HCT116 (cell line): ENCODE results near the gene PIBF1. TPM values are rescaled to one million over a fixed set of nuclear protein-coding genes. Genes with fewer than 3 reads are reported as not detected.
"Not testable (repeated sequence)": the region's sequence is repeated elsewhere in the genome, so short reads cannot be mapped to it uniquely, and the experiment has no call there.

Experiments
- ATAC-seq: fragments of 200-7000 bp; cut with Tn5 transposase; 2 replicates; pipeline ENCODE4 v1.9.1; 2020; ENCODE audit warnings: mild to moderate bottlenecking, moderate library complexity
- BruUV-seq: library from RNA; stranded (reverse); fragments of 400-500 nt; replicated peaks from 2 replicates; lab custom pipeline; 2021; lab: Mats Ljungman, UMichigan
- CTCF ChIA-PET: fragments of 300-600 bp; sonication (Branson Sonifier 250); formaldehyde crosslinking; loops from one replicate; lab custom pipeline; 2021; ENCODE audit warnings: antibody characterized with exemption; lab: Charles Lee
- POLR2A ChIA-PET: fragments of 300-600, 350-600 bp; sonication (Branson Sonifier 250); formaldehyde crosslinking; loops from one replicate; lab custom pipeline; 2021; ENCODE audit warnings: antibody characterized with exemption; lab: Charles Lee
- RAD21 ChIA-PET, 2 experiments: fragments of 300-600 bp; sonication (Branson Sonifier 250); formaldehyde crosslinking; loops; one replicate each; lab custom pipeline; 2023; ENCODE audit warnings: low total read pairs in 2 of 2; ENCODE audit not compliant: uncharacterized antibody in 2 of 2, unreplicated experiment in 2 of 2, low non-redundant PET in 1 of 2; lab: Charles Lee
- DNase-seq: peaks from one replicate; pipeline ENCODE4 v3.0.0-alpha.2; 2010; ENCODE audit warnings: low read depth, low spot score
- H2AFZ ChIP-seq: fragments of 200-600 bp; shearing (Covaris generic), sonication (generic); 2 replicates; pipeline ENCODE4 v1.6.1; 2017; ENCODE audit warnings: low read depth, mixed run types, mixed read lengths, antibody characterized with exemption, low read length; ENCODE audit not compliant: poor library complexity, severe bottlenecking
- H3K27ac ChIP-seq: 2 replicates; pipeline ENCODE4 v1.5.1; 2012; ENCODE audit warnings: low read depth, low read length
- H3K27me3 ChIP-seq: fragments of 200-600 bp; sonication (generic); 2 replicates; pipeline ENCODE4 v1.6.1; 2016; ENCODE audit warnings: mixed run types, low read length, mixed read lengths; ENCODE audit not compliant: insufficient read depth
- H3K36me3 ChIP-seq, 2 experiments: fragments of 200-500 bp in 1 of 2; fragments of 200-600 bp in 1 of 2; sonication (Bioruptor generic) in 1 of 2; sonication (generic) in 1 of 2; 2 replicates each; pipeline versions ENCODE4 v1.5.1 to v1.6.1; 2014 to 2016; ENCODE audit warnings: low read length in 2 of 2, inconsistent platforms in 1 of 2, mixed read lengths in 1 of 2, mixed run types in 1 of 2; ENCODE audit not compliant: insufficient read depth in 2 of 2, control insufficient read depth in 1 of 2
- H3K4me1 ChIP-seq, 2 experiments: fragments of 200-600 bp in 1 of 2; sonication (generic) in 1 of 2; 2 replicates each; pipeline versions ENCODE4 v1.5.1 to v1.6.1; 2012 to 2017; ENCODE audit warnings: low read length in 2 of 2, inconsistent platforms in 1 of 2, mild to moderate bottlenecking in 1 of 2, mixed read lengths in 1 of 2, mixed run types in 1 of 2, moderate library complexity in 1 of 2; ENCODE audit not compliant: insufficient read depth in 2 of 2, control insufficient read depth in 1 of 2
- H3K4me2 ChIP-seq: fragments of 200-600 bp; sonication (generic); 2 replicates; pipeline ENCODE4 v1.6.1; 2017; ENCODE audit warnings: mixed run types, low read length, mixed read lengths
- H3K4me3 ChIP-seq, 2 experiments: fragments of 200-600 bp in 1 of 2; sonication (generic) in 1 of 2; replicated peaks in 1 of 2; 2 replicates each; pipeline ENCODE4 v1.5.1; 2011 to 2016; ENCODE audit warnings: low read length in 2 of 2, control low read depth in 1 of 2, low read depth in 1 of 2, mild to moderate bottlenecking in 1 of 2, mixed read lengths in 1 of 2, mixed run types in 1 of 2
- H3K79me2 ChIP-seq: fragments of 200-600 bp; sonication (generic); 2 replicates; pipeline ENCODE4 v1.6.1; 2017; ENCODE audit warnings: mild to moderate bottlenecking, mixed run types, low read length, moderate library complexity, mixed read lengths; ENCODE audit not compliant: insufficient read depth
- H3K9ac ChIP-seq: fragments of 200-600 bp; sonication (generic); 2 replicates; pipeline ENCODE4 v1.6.1; 2016; ENCODE audit warnings: low read length, mixed read lengths
- H3K9me2 ChIP-seq: fragments of 200-600 bp; sonication (generic), shearing (Covaris generic); 2 replicates; pipeline ENCODE4 v1.6.1; 2017; ENCODE audit warnings: mixed run types, mild to moderate bottlenecking, moderate library complexity; ENCODE audit not compliant: insufficient read depth
- H3K9me3 ChIP-seq, 2 experiments: fragments of 200-500 bp in 1 of 2; fragments of 200-600 bp in 1 of 2; sonication (Bioruptor generic) in 1 of 2; sonication (generic) in 1 of 2; 2 replicates each; pipeline ENCODE4 v1.6.1; 2014 to 2017; ENCODE audit warnings: low read length in 2 of 2, mixed read lengths in 2 of 2, inconsistent platforms in 1 of 2, low read depth in 1 of 2, mild to moderate bottlenecking in 1 of 2, mixed run types in 1 of 2, moderate library complexity in 1 of 2; ENCODE audit not compliant: control insufficient read depth in 1 of 2, insufficient read depth in 1 of 2
- H4K20me1 ChIP-seq: fragments of 200-600 bp; sonication (generic), shearing (Covaris generic); 2 replicates; pipeline ENCODE4 v1.6.1; 2017; ENCODE audit warnings: mixed run types, mild to moderate bottlenecking, moderate library complexity; ENCODE audit not compliant: insufficient read depth
- ELF1 ChIP-seq: IDR thresholded peaks from 2 replicates; pipeline ENCODE4 v1.6.1; 2012; ENCODE audit warnings: low read depth, borderline replicate concordance
- FOSL1 ChIP-seq: IDR thresholded peaks from 2 replicates; pipeline ENCODE4 v1.6.1; 2012; ENCODE audit warnings: low read depth
- JUND ChIP-seq: IDR thresholded peaks from 2 replicates; pipeline ENCODE4 v1.6.1; 2012
- MAX ChIP-seq: IDR thresholded peaks from 2 replicates; pipeline ENCODE4 v1.6.1; 2012
- POLR2AphosphoS5 ChIP-seq: IDR thresholded peaks from 2 replicates; pipeline ENCODE4 v1.6.1; 2011; ENCODE audit warnings: mild to moderate bottlenecking, low read depth, low read length, moderate library complexity
- RAD21 ChIP-seq: IDR thresholded peaks from 2 replicates; pipeline ENCODE4 v1.6.1; 2012; ENCODE audit warnings: low read depth, mild to moderate bottlenecking
- SP1 ChIP-seq: IDR thresholded peaks from 2 replicates; pipeline ENCODE4 v1.6.1; 2012; ENCODE audit warnings: low read depth
- YY1 ChIP-seq: IDR thresholded peaks from 2 replicates; pipeline ENCODE4 v1.6.1; 2011; ENCODE audit warnings: low read length, low read depth, moderate library complexity, mild to moderate bottlenecking; ENCODE audit not compliant: insufficient replicate concordance; ENCODE audit errors: extremely low read depth
- ZFX ChIP-seq: fragments of 450-650 bp; IDR thresholded peaks from 2 replicates; pipeline ENCODE4 v1.6.1; 2017
- ZNF274 ChIP-seq: fragments of 200-500 bp; sonication (Bioruptor generic); IDR thresholded peaks from 2 replicates; pipeline ENCODE4 v1.6.1; 2014; ENCODE audit warnings: mild to moderate bottlenecking, low read depth, low read length, inconsistent platforms
- intact Hi-C: fragments of 100-400 bp; cut with micrococcal nuclease; formaldehyde crosslinking; loops from 2 replicates; pipeline ENCODE4 v1.10.0; 2022
- total RNA-seq: library from RNA; stranded (reverse); gene quantifications from one replicate; pipeline ENCODE4 v1.2.1, GENCODE V29; 2021; ENCODE audit not compliant: unreplicated experiment
- TF ChIP-seq, protein P1 (sequence below): IDR thresholded peaks from 2 replicates; pipeline ENCODE4 v1.6.1; 2011; ENCODE audit warnings: mild to moderate bottlenecking, low read length, moderate library complexity; ENCODE audit not compliant: insufficient replicate concordance; ENCODE audit errors: extremely low read depth
- TF ChIP-seq, protein P2 (sequence below), 3 experiments: fragments of 200-600 bp in 1 of 3; sonication (generic) in 1 of 3; IDR thresholded peaks in 2 of 3; conservative IDR thresholded peaks in 1 of 3; 2 replicates each; pipeline ENCODE4 v1.5.1; 2012 to 2017; ENCODE audit warnings: low read depth in 2 of 3, low read length in 2 of 3, antibody characterized with exemption in 1 of 3, borderline replicate concordance in 1 of 3, control low read depth in 1 of 3, mild to moderate bottlenecking in 1 of 3, mixed read lengths in 1 of 3, mixed run types in 1 of 3, moderate library complexity in 1 of 3; ENCODE audit not compliant: insufficient read depth in 1 of 3
- TF ChIP-seq, protein P3 (sequence below): IDR thresholded peaks from 2 replicates; pipeline ENCODE4 v1.6.1; 2012

The PIBF1 gene
- total RNA-seq, 1 experiment from 2014 or later = 21.1 TPM

GRCh38 chr13:73045031-73045430 lies 263.1 kb downstream of the PIBF1 start:
- Histone ChIP-seq H3K79me2 (no peaks in the 10 kb centered on the region), H2AFZ (no peak overlapping the region), H3K27ac (no peak overlapping the region), H3K9me3 (no peaks in the 10 kb centered on the region), H3K9ac (no peak overlapping the region), H3K27me3 (no peaks in the 10 kb centered on the region), H3K4me3 (no peak overlapping the region), H4K20me1 (no peaks in the 10 kb centered on the region), H3K4me1 (no peaks in the 10 kb centered on the region), H3K4me2 (no peak overlapping the region), H3K9me2 (no peaks in the 10 kb centered on the region), H3K36me3 (no peaks in the 10 kb centered on the region)
- intact Hi-C loops = no loop called here
- CTCF ChIA-PET = no interaction called here
- BruUV-seq = no TSS peak
- TF ChIP-seq, protein P1, sequence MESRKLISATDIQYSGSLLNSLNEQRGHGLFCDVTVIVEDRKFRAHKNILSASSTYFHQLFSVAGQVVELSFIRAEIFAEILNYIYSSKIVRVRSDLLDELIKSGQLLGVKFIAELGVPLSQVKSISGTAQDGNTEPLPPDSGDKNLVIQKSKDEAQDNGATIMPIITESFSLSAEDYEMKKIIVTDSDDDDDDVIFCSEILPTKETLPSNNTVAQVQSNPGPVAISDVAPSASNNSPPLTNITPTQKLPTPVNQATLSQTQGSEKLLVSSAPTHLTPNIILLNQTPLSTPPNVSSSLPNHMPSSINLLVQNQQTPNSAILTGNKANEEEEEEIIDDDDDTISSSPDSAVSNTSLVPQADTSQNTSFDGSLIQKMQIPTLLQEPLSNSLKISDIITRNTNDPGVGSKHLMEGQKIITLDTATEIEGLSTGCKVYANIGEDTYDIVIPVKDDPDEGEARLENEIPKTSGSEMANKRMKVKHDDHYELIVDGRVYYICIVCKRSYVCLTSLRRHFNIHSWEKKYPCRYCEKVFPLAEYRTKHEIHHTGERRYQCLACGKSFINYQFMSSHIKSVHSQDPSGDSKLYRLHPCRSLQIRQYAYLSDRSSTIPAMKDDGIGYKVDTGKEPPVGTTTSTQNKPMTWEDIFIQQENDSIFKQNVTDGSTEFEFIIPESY = no peak
- no peak for TF ChIP-seq ZNF274
- TF ChIP-seq, protein P2, sequence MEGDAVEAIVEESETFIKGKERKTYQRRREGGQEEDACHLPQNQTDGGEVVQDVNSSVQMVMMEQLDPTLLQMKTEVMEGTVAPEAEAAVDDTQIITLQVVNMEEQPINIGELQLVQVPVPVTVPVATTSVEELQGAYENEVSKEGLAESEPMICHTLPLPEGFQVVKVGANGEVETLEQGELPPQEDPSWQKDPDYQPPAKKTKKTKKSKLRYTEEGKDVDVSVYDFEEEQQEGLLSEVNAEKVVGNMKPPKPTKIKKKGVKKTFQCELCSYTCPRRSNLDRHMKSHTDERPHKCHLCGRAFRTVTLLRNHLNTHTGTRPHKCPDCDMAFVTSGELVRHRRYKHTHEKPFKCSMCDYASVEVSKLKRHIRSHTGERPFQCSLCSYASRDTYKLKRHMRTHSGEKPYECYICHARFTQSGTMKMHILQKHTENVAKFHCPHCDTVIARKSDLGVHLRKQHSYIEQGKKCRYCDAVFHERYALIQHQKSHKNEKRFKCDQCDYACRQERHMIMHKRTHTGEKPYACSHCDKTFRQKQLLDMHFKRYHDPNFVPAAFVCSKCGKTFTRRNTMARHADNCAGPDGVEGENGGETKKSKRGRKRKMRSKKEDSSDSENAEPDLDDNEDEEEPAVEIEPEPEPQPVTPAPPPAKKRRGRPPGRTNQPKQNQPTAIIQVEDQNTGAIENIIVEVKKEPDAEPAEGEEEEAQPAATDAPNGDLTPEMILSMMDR (IDR thresholded peaks at IDR 0.05 in 2 of 3, conservative IDR thresholded peaks at IDR 0.05 in 1 of 3; ENCODE audit: borderline replicate concordance in 1 of 3, insufficient read depth in 1 of 3, low read depth in 2 of 3, low read length in 2 of 3) = no peak
- TF ChIP-seq YY1 = no peak
- no peak for TF ChIP-seq POLR2AphosphoS5
- no peak for TF ChIP-seq ZFX
- TF ChIP-seq, protein P3, sequence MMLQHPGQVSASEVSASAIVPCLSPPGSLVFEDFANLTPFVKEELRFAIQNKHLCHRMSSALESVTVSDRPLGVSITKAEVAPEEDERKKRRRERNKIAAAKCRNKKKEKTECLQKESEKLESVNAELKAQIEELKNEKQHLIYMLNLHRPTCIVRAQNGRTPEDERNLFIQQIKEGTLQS = no peak
- no peak for TF ChIP-seq JUND
- TF ChIP-seq RAD21 = no peak
- TF ChIP-seq MAX = no peak
- no peak for TF ChIP-seq SP1
- no peak for TF ChIP-seq ELF1
- TF ChIP-seq FOSL1 = no peak
- RAD21 ChIA-PET = no interaction called here
- POLR2A ChIA-PET = no interaction called here
- ATAC-seq (no peak), DNase-seq (no peak)

DNA sequence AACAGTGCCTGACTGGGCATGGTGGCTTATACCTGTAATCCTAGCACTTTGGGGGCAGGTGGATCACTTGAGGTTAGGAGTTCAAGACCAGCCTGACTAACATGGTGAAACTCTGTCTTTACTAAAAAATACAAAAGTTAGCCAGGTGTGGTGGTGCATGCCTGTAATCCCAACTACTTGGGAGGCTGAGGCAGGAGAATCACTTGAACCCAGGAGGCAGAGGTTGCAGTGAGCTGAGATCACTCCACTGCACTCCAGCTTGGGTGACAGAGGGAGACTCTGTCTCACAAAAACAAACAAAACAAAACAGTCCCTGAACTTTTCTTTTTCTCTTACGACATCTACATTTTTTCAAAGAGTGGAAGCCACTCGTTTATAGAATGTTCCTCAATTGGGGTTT lies 266.7 kb downstream of the PIBF1 start:
- H3K79me2 ChIP-seq, H3K9me3 ChIP-seq, H3K27me3 ChIP-seq, H2AFZ ChIP-seq, intact Hi-C loops, H3K9ac ChIP-seq, RAD21 ChIA-PET, DNase-seq, H3K4me1 ChIP-seq, ATAC-seq, CTCF ChIA-PET, H4K20me1 ChIP-seq, H3K4me3 ChIP-seq, BruUV-seq, H3K4me2 ChIP-seq, H3K36me3 ChIP-seq, H3K27ac ChIP-seq, POLR2A ChIA-PET, H3K9me2 ChIP-seq: not testable (repeated sequence)
